Cardiac septum (tissue), 1 donor: ENCODE data around the gene CHST15. TPM values are rescaled to one million over a fixed set of nuclear protein-coding genes. Genes with fewer than 3 reads are reported as not detected.

Experiments used
- DNase-seq: peaks from one replicate; pipeline ENCODE4 v3.0.0-alpha.2; 2020; ENCODE audit warnings: low spot score
- intact Hi-C: fragments of 100-400 bp; cut with DNase I; formaldehyde crosslinking; loops from one replicate; pipeline ENCODE4 v1.14.0; 2022
- long read RNA-seq: library from polyadenylated mRNA; unstranded; transcript quantifications from one replicate; pipeline ENCODE4 v2.0.0, GENCODE V29; 2021
- total RNA-seq: library from RNA; stranded (reverse); fragmentation: NEBNext Ultra II Directional; extraction: Animal tissue kit (Norgen Biotek cat#: 25700); gene quantifications from one replicate; pipeline ENCODE4 v1.2.1, GENCODE V29; 2021
- donor health status: DM: no; HTN: no; CAD: no.

CHST15 gene, protein sequence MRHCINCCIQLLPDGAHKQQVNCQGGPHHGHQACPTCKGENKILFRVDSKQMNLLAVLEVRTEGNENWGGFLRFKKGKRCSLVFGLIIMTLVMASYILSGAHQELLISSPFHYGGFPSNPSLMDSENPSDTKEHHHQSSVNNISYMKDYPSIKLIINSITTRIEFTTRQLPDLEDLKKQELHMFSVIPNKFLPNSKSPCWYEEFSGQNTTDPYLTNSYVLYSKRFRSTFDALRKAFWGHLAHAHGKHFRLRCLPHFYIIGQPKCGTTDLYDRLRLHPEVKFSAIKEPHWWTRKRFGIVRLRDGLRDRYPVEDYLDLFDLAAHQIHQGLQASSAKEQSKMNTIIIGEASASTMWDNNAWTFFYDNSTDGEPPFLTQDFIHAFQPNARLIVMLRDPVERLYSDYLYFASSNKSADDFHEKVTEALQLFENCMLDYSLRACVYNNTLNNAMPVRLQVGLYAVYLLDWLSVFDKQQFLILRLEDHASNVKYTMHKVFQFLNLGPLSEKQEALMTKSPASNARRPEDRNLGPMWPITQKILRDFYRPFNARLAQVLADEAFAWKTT
- total RNA-seq, result 5.4 TPM
- long read RNA-seq, partial matches to known transcripts, result 1 of 5 reads
- long read RNA-seq, other reads (novel, unspliced or antisense), result 4 of 5 reads

DNA sequence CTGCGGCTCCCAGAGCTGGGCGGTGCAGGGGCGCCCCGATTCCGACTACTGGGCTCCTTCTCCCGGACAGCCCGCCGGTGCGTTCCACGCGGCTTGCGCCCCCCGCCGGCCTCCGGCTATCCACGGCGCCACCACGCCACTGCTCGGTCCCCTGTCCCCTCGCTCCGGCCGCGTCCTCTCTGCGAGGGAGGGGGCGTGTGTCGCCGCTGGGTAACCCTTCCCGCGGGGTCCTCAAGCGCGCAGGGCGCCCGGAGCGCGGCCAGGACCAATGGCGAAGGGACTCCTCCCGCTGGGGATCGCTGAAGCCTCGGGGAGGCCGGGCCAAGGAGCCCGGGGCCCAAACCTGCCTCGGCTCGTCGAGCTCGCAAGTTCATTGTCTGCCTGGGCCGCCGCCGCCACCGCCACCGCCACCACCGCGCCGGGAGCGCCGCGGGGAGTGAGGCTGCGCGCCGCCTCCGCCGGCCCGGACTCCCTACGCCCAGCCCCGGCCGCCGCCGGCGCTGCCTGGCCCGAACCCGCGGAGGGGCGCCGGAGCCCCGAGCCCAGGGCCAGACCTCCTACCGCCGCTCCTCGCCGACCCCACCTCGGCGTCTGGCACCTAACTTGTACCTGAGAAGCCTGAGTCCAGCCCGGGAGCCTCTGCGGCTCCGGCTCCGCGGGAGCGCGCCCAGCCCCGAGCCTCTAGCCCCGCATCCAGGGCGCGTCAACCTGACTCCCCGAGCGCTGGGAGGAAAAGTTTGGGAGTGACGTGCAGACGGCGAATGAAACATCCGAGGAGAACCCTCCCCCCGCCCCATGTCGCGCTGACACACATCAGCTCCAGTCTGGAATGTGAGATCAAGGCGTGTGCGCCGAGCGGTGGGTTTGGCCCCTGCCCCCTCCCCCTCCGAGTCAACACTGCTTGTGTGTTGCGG is at the start of gene CHST15:
CHST15 (minus strand) TSS at position 739 of the 914 bp plus-strand sequence. CDS start 47,386 bp downstream, outside the sequence.
- no peak for DNase-seq
- intact Hi-C loops, result no loop called here

DNA sequence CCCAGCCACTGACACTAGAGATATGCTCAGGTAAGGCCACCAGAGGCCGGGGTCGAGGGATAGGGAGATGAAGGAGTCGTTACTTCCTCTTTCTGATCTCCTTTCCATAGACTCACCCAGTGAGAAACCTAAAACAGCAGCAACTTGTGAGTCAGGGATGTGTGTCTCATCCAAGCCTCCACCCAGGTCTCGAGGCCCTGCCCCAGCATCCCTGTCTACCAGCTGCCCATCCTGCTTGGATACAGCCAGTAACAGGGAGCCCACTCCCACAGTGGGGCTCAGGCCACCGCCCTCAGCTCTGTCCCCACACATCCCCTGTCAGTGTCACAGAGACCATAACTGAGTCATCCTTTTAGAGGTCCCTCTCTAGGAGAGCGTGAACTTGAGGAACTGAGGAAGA is 49.6 kb upstream of the CHST15 start:
- DNase-seq, result no peak
- intact Hi-C loops, result no loop called here

- intact Hi-C loops, result no loop called here
Observed at GRCh38 chr10:124142006-124142739, 48.8 kb upstream of the CHST15 start.

GRCh38 chr10:124138883-124139348 is 45.5 kb upstream of the CHST15 start:
- intact Hi-C loops, result no loop called here
- DNase-seq, result peak; percentile 22

More at GRCh38 chr10:124142006-124142739, 48.8 kb upstream of the CHST15 start:
- peak; percentile 43 for DNase-seq

- peak; percentile 54 for DNase-seq
- intact Hi-C loops, result no loop called here
Observed at GRCh38 chr10:124138195-124138882, 44.9 kb upstream of the CHST15 start.

DNA sequence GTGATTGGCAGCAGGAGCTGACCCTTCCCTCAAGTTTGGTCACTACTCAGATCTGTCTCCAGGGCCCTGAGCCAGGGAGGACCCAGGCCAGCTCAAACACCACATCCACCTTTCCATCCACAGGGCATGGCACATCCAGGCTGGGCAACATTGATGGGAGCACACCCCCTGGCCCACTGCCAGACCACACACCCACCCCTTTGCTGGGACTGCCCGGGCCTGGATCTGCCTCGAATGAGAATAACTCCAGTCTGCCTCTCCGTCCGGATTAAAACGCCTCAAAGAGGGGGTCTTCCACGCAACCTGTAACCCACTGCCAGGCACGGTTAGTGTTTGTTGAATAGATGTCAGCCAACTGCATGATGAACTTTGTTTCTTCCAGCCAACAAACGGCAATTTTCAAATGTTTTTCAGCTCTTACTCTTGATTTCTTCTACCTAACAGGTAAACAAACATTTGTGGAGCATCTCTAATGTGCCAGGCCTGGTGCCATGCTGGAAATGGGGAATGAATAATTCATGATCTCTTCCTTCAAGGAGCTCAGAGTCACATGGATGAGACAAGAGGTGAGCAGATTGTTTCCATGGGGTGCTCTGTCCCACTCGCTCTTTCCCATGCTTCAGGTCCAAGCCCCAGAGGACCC is 41.0 kb upstream of the CHST15 start:
- intact Hi-C loops, result no loop called here
- DNase-seq, result peak; percentile 72

- intact Hi-C loops, result no loop called here
- no peak for DNase-seq
Observed at GRCh38 chr10:124132876-124133275, 39.5 kb upstream of the CHST15 start.

GRCh38 chr10:124132306-124132705 is 38.9 kb upstream of the CHST15 start:
- DNase-seq, result no peak
- intact Hi-C loops, result no loop called here

- intact Hi-C loops, result no loop called here
- DNase-seq, result no peak
Observed at GRCh38 chr10:124131172-124131571, 37.8 kb upstream of the CHST15 start.

DNA sequence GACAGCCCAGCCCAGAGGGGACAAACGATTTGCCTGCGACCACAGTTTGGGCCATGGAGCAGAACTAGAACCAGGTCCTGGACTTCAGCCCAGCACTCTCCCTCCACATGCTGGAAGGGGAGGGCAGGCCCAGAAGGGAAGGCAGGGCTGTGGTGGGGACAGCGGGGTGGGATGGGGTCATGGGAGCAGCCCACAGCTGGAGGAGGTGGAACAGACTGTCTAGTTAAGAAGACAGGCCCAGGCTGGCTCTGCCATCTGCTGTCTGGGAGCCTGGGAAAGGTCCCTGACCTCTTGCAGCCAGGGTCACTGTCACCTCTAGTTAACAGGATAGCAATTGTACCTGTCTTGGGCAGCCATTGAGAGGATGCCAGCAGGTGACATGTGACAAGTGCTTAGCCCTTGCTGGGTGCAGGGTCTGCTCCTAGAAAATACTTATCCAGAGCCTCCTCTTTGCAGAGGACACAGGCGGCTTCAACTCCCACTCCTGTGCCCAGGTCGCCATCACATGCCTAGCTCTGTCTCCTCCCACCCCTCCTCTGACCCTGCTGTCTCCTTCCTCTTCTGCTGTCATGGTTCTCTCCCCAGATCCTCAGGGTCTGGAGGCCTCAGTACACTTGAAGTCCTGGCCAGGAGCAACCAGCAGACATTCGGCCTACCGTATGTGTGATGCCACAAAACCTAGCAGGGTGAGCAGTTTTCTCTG is 37.0 kb upstream of the CHST15 start:
- DNase-seq, result no peak
- intact Hi-C loops, result no loop called here

GRCh38 chr10:124129471-124129870 is 36.1 kb upstream of the CHST15 start:
- intact Hi-C loops, result no loop called here
- no peak for DNase-seq

GRCh38 chr10:124128811-124129145 is 35.4 kb upstream of the CHST15 start:
- no peak for DNase-seq
- intact Hi-C loops, result no loop called here

GRCh38 chr10:124127965-124128810 is 34.8 kb upstream of the CHST15 start:
- no peak for DNase-seq
- intact Hi-C loops, result no loop called here

DNA sequence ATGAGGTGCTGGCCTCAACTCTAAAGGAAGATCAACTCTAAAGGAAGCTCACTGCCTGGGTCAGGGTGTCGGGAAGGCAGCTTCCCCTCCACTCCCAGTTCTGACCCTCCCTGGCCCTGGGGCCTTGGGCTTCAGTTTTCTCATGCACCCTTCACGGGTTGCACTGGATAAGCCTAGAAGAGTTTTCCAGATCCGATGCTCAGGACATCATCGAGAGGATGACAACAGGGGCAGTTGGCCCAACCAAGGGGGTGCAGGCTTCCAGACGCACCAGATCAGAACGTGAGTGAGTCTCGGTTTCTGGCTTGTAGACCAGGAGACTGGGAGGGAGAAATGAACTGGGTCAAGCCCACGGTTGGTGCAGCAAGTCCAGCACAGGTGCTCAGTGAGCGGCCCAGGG is 34.2 kb upstream of the CHST15 start:
- DNase-seq, result no peak
- intact Hi-C loops, result no loop called here

DNA sequence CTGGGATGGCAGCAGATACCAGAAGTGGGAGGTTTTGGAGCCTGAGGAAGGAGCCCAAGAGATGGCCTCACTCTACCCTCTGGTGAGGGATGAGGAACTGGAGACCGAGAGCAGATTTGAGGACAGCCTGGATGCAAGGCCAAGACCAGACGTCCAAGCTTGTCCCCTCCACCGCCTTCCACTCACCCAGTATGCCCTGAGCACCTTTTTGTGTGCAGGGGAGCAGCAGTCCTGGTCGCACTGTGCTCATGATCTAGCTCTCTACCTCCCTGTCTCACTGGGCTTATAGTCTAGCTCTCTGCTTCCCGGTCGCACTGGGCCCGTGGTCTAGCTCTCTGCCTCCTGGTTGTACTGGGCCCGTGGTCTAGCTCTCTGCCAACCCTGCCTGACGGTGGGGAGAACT is 33.6 kb upstream of the CHST15 start:
- DNase-seq, result no peak
- intact Hi-C loops, result no loop called here

DNA sequence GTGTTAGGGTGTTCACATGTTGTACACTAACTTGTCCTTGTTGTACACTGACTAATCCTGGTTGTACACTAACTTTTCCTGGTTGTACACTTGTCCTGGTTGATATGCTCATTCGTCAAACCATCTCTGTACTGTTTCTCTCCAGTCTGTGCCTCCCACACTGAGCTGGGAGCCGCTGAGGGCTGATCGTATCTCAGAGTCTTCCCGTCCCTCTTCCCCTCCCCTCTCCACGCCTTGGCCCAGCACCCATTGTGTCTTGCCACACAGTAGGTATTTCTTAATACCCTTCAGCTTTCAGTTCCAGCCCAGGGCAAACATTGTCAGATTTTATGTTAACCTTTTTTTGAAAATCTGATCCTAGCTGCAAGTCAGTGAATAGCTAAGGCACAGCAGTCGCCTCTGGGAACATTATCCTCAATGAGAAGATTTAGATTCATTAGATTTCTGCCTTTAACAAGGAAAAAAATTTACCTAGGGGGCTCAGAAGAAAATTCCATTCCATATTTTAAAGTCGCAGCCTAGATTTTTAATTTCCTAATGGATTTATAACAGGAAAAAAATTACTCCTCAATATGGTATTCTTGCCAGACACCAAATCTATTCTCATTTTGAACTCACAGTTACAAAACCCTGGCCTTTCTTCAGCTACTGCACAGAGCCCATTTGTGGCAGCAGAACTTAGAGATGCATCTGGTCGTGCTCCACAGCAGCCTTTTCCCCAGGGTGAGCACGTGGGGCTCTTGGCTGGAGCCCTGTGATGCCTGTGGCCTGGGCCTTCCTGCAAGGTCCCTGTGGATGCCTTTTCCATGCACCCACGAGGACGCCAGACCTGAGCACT is 33.0 kb upstream of the CHST15 start:
- intact Hi-C loops, result no loop called here
- no peak for DNase-seq
